GM19099 (cell line): ENCODE measurements around the gene MISP.

ENCODE experiments used
- POLR2A ChIP-seq: IDR thresholded peaks from 3 replicates; pipeline ENCODE4 v1.6.1; 2011; ENCODE audit warnings: low read depth; ENCODE audit not compliant: insufficient read length; ENCODE audit errors: extremely low read depth

The MISP gene

DNA sequence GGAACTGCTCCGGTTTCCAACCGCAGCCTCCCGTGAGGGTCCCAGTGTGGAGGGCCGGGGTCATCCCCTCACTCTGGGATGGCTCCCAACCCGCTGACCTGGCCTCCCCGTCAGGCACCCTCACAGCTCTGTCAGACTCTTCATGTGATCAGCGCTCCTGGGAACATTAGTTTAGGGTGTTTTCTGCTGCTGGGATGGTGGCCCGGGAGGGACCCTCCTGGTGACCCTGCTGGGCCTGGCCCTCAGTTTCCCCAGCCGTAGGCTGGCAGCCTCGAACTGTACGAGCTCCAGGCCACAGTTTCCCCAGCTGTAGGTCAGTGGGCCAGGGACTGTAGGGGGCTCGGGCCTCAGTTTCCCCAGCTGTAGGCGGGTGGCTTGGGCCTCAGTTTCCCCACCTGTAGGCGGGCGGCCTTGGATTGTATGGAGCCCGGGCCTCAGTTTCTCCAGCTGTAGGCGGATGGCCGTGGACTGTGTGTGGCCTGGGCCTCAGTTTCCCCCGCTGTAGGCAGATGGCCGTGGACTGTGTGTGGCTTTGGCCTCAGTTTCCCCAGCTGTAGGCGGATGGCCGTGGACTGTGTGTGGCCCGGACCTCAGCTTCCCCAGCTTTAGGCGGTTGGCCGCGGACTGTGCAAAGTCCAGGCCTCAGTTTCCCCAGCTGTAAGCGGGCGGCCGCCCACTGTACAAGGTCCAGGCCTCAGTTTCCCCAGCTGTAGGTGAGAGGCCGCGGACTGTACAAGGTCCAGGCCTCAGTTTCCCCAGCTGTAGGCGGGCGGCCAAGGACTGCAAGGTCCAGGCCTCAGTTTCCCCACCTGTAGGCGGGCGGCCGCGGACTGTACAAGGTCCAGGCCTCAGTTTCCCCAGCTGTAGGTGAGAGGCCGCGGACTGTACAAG is 45.0 kb downstream of the MISP start:
- no peak for TF ChIP-seq POLR2A

DNA sequence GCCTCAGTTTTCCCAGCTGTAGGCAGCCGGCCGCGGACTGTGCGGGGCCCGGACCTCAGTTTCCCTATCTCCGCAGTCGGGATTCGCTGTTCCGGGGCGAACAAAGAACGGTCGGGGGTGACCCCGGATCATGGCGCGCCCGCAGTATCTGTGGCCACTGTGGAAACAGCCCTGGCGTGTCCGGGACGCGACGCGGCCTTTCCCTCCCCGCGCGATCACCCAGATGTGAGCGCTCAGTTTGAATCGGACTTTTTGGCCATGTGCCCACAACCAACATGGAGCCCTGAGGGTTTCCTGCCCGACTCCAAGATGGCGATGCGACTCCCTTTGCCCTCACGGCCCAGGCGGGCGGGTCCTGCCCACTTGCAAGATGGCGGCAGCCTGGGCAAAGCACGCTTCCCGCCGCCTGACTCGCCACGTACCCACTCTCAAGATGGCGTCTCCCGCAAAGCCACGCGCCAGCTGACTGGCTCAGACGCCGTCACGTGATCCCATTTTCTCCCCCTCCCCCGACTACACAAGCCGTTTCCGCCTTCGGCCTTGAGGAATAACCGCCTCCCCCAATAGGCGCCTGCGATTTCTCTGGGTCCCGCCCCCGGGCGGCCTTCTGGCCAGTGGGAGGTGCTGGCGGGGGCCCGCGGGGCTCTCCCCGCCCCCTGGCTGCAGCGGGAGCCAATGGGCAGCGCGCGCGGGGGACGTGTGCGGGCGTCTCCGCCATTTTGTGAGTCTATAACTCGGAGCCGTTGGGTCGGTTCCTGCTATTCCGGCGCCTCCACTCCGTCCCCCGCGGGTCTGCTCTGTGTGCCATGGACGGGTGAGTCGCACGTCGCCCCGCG is 46.0 kb downstream of the MISP start, which contains the start of gene PTBP1:
PTBP1 (plus strand) TSS at position 761 of the 836 bp plus-strand sequence; CDS start at position 807, 46 bp downstream.
- peak; percentile 96 for TF ChIP-seq POLR2A

DNA sequence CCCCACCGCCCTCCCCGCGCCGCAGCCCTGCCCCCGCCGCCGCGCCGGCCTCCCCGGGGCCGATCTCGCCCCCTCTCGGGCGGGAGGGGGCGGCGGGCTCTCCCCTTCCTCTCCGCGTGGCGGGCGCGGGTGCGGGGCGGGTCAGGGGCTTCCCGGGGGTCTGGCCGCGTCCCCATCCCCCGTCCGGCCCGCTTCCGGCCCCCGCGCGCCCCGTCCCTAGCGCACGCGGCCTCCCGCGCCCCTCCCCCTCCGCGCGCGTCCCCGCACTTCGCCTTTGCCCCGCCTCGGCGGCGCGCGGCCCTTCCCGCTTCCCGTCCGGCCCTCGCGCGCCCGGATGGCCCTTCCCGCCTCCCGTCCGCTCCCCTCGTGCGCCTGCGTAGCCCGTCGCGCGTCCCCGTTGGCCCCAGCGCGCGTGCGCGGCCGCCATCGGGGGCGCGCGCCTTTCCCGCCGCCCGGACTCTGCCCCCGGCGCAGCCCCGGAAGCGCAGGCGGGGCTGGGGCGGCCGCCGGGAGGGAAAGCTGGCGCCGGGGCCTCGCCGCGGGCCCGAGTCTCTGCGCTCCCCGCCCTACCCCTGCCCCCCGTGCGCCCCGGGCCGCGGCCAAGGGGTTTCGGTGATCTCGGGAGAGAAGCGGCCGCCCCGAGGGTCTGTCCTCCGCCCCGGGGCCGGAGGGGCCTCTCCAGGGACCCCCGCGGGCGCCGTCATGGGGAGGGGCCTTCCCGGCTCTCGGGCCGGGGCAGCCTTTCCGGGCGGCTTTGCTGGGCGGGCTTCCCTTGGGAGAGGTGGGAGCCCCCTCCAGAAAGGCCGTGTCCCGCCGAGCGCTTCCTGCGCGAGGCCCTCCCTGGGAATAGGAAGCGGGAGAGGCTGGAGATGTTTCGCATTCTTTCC is 46.9 kb downstream of the MISP start:
- no peak for TF ChIP-seq POLR2A

DNA sequence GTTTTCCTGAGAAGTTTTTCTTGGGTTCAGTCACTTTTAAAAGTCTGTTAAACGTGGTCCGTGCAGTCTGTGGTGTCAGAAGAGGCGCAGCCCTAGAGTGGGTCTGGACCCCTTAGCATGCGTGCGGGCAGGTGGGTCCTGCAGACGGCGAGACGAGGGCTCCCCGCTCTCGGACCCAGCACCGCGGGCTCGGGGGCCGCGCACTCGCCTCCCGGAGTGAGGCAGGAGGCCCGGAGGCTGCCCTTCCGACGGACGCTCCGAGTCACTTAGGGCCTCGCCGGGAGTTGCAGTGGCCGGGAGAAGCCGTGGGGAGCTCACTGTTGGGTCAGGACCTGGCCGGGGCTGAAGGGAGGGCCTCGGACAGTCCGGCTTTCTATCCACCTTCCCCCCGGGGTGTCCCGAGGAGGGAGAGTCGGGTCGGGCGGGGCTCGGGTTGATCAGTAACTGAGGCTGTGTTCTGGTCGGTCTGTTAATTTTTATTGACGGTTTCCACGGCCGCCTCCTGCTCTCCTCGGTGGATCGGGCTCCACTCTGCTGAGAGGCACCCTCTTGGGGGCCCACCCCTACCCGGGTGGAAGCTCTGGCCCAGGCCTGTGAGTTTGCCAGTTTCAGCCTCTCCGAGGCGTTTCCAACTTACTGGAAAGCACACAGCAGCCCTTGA is 47.6 kb downstream of the MISP start:
- peak; percentile 38 for TF ChIP-seq POLR2A

DNA sequence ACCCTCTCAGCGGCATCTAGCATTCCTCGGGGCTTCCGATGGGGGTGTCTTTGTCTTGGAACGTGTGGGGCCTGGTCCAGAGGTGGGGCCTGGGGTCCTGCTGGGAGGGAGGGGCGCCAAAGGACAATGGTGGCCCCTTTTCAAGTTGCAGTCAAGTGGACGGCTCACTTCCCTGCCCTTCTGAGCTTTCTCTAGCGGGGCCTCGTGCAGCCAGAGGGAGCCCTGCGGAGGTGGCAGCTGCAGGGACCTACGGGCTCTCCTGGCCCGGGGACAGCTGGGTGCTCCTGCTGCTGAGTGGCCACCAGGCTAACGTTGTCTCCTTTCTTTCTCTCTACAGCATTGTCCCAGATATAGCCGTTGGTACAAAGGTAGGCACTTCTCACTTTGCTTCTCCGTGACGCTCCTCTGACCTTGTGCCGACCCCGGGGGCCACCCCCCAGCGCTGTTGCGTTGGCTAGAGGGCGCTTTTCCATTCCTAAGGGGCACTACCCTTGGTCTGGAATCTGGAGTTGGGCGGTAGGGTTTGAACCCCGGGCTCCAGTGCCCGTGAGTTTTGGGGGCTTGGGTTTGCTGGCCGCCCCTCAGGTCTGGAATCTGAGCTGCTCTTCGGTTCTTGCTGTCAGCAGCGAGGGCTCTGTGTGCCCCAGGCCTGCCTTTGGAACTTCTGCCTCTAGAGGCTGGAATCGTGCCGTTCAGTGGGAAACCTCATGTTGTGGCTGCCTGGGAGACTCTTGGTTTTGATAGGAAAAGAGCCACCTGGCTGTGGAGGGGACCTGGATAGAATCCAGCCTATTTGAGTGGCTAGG is 48.4 kb downstream of the MISP start:
- TF ChIP-seq POLR2A, result no peak

DNA sequence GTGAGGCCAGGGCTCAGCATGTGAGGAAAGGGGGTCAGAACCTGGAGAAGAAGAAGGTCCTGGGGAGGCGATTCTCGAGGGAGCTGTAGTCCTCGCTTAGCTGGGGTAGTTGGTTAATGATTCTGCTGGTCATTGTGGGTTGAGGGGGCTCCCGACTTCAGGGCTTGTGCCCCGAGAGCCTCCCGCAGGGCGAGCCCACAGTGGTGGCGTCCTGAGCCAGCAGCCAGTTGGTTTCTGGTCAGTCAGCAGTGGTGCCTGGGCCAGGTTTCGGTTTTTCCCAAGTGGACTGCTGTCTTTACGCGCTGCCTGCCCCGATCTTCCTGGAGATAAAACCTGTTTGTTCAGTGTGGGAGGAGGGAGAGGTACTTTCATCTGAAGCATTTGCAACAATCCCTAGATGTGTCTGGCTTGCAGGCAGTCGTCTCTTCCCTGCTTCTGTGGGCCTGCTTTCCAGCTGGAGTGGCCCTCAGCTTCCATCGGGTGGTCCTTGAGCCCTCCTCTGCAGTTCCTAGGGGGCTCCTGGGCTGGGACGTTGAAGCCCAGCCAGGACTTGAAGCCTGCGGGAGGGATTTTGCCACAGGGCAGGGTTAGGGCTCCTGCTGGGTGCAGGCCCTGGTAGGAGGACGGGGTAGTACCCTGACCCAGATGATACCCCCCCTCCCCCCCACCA is 49.6 kb downstream of the MISP start:
- TF ChIP-seq POLR2A, result peak; percentile 25

DNA sequence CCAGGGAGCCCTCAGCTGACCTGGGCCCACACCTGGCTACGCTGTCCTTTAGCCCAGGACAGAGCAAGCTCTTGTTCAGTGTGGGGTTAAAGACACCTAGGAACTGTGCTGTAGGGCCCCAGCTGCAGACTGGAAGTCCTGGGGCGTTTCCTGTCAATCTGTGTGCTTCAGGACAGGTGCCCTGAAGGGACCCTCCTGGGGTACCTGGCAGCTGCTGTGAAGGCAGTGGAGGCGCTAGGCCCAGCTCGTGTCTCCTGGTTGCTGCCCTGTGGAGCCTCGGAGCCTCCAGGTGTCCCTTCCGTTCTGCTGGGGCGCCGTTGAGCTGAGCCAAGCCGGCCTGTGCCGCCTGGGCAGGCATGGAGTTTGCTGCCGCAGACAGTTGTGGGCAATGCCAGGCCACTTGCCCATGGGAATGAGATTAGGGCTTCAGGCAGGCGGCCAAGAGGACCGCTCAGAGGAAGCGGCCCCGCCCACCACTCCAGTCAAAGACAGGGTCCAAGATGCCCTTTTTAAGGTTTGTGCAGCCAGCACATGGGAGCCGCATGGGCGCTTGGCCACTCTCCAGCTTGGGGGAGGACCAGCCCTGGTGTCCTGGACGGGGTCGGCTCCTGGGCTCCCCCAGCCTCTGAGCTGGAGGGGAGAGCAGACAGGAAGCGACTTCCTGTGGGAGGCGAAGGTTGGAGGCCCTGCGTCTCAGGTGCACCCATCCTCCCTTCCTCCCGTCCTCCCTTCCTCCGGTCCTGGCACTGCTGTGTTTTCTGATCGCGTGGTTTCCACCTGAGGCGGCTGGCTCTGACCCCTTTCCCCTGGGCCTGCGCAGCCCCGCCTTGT is 50.3 kb downstream of the MISP start:
- no peak for TF ChIP-seq POLR2A

DNA sequence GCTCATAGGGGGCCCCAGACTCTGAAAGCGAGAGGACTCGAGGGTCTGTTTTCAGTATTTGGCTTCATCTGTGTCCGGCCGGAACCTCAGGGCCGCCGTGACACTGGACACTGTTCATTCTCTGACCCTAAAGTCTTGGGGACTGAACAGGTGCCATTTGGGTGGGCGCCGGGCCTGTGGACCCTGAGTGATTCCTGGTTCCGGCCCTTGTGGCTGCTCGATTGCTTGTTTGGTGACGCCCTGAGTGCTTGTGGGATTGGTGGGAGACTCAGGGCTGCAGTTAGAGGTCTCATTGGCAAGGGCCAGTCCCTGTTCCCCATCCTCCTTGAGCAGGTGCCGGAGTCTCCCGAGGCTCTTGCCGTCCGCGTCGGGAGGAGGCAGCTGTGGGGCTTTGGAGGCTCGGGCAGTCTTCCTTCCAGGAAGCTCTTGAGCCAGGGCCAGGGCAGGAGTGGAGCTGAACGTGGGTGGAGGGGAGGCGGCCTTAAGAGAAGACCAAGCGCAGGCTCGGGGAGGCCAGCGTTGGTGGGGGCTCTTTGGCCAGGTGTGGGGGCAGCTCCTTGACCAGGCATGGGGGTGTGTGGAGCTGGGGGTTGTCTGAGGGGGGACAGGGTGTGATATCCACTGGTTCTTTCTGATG is 51.1 kb downstream of the MISP start:
- TF ChIP-seq POLR2A, result no peak

DNA sequence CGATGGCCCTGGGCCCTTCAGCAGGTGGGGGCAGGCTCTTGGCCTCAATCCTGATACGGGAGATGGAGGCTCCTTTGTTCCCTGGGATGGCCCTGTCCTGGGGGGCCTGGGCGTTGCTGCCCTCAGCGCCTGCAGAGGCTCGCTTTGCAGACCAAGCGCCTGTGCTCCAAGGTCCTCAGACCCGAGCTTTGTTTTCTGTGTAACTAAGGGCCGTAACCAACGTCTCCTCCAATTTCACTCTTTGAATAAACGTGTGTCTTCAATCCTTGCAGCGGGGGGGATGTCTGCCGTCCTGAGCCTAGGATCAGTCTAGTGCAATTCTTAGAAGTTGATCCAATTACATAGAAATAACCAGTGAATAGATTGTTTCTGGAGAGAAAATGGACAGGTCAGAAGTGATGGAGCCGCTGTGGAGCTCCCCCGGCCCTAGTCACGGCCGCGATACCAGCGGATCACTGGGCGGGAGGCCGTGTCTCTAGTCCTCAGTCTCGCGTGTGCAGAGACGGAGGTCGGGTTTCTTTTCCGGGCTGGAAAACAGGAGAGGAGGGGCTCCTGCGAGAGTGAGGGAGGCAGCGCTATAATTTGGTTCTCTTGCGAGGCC is 51.7 kb downstream of the MISP start:
- no peak for TF ChIP-seq POLR2A

DNA sequence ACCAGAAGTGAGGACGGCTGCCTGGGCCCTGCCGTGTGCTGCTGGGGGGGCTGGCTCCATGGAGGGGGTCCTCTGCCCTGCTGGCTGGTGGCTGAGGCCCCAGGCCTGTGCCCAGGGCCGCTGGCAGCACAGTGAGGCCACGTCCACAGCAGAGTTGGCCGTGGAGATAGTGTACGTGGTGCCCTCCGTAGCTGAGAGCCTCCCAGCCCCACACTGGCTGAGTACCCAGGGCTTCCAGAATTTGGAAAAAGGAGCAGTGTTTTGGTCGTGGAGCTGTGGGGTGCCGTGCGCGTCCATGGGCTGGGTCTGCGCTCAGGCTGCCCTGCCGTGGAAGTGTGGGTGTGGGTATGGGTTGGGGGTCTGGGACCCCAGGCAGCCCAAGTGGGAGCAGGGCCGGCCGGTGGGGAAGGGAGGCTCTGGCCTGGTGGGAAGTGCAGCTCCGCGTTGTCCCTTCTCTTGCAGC is 52.2 kb downstream of the MISP start:
- TF ChIP-seq POLR2A, result no peak
